Stimulated activated CD4-positive, alpha-beta T cell treated with anti-CD3 and anti-CD28 coated beads, Interleukin-1b, Interleukin-23, amount 100 ng/mL, for 4 hours (primary cell): Measurements from ENCODE around the gene BOD1L1.

Experiments
- DNase-seq, 2 donors: peaks; one replicate each; pipeline ENCODE4 v3.0.0-alpha.2; 2020; ENCODE audit warnings: low read depth in 2 of 2

Gene BOD1L1

GRCh38 chr4:13524504-13525243, 102.9 kb downstream of the BOD1L1 start:
- DNase-seq: no peak

GRCh38 chr4:13523591-13524503, 103.7 kb downstream of the BOD1L1 start:
- DNase-seq: no peak

- no peak for DNase-seq
Observed at GRCh38 chr4:13523105-13523477, 104.4 kb downstream of the BOD1L1 start.

GRCh38 chr4:13522282-13523104, 105.0 kb downstream of the BOD1L1 start:
- DNase-seq: no peak

DNA sequence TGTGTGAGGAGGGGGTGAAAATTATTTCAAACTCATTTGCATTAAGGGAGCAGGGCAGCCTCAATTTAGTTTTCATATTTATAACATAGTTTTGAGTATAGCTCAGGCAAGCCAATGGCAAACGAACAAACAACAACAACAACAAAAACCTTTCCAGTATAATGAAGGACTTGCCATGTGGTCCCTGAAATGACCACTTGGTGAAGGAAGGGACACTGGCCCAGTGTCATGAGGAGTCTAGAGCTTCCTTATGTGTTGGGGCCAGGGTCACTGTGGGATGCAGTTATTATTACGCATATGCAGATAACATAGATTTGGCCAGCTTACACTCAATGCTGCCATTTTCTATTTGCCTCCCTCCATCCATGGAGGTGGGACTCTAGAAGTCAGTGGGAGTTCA, 106.5 kb downstream of the BOD1L1 start:
- no peak for DNase-seq
